22Rv1 (cell line): ENCODE measurements around the gene DGCR2.
"Not testable (repeated sequence)": the region's sequence is repeated elsewhere in the genome, so short reads cannot be mapped to it uniquely, and the experiment has no call there.

Experiments used
- ZFX ChIP-seq: fragments of 450-650 bp; IDR thresholded peaks from 2 replicates; pipeline ENCODE4 v1.6.1; 2017; ENCODE audit warnings: antibody characterized with exemption, borderline replicate concordance
- TF ChIP-seq, protein P1 (sequence below): fragments of 450-650 bp; IDR thresholded peaks from 2 replicates; pipeline ENCODE4 v1.5.1; 2017; ENCODE audit warnings: mild to moderate bottlenecking

DNA sequence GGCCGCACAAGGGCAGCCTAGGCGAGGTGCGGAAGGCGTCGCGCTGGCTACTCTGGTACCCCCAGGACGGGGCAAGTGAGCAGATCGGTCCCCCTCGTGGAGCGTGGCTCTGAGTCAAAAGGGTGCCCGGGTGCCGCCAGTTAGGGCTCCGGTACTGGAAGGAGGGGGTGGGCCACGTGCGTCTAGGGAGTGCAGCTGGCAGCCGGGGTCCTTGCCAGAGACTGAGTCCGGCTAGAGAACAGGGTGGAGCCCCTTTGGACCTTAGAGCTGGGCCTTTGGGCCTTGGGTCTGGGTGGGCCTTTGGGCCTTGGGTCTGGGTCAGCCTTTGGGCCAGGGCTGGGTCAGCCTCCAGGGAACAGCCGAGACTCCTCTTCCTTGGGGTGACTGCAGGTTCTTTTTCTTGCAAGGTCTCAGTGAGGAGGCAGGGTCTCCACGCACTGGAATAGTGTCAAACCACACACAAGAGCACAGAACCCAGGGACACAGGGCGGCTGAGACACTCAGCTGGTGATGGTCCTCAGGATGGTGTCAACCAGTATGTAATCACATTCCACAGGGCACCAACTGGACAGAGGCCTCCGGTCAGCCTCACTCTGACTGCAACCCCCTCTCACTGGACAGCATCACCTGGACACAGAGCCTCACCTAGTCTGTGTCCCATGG, 91.9 kb downstream of the DGCR2 start:
- TF ChIP-seq, protein P1, sequence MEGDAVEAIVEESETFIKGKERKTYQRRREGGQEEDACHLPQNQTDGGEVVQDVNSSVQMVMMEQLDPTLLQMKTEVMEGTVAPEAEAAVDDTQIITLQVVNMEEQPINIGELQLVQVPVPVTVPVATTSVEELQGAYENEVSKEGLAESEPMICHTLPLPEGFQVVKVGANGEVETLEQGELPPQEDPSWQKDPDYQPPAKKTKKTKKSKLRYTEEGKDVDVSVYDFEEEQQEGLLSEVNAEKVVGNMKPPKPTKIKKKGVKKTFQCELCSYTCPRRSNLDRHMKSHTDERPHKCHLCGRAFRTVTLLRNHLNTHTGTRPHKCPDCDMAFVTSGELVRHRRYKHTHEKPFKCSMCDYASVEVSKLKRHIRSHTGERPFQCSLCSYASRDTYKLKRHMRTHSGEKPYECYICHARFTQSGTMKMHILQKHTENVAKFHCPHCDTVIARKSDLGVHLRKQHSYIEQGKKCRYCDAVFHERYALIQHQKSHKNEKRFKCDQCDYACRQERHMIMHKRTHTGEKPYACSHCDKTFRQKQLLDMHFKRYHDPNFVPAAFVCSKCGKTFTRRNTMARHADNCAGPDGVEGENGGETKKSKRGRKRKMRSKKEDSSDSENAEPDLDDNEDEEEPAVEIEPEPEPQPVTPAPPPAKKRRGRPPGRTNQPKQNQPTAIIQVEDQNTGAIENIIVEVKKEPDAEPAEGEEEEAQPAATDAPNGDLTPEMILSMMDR = not testable (repeated sequence)
- not testable (repeated sequence) for TF ChIP-seq ZFX
